Natural killer cell (primary cell): ENCODE measurements around the gene CFAP54. TPM values are rescaled to one million over a fixed set of nuclear protein-coding genes. Genes with fewer than 3 reads are reported as not detected.

Source experiments
- ATAC-seq, 3 donors: fragments of 150-1000 bp in 2 of 3; fragments of 200-7000 bp in 1 of 3; cut with Tn5 transposase; 1 replicate in 1 of 3; 2 replicates in 2 of 3; pipeline ENCODE4 v1.10.0; 2021; ENCODE audit warnings: mild to moderate bottlenecking in 2 of 3, moderate library complexity in 2 of 3
- DNase-seq, 2 donors: peaks; one replicate each; pipeline versions ENCODE4 v3.0.0 to v3.0.0-alpha.2; 2013 to 2021; ENCODE audit warnings: mixed read lengths in 1 of 2
- H3K27ac ChIP-seq: one replicate; pipeline ENCODE4 v1.5.1; 2013; ENCODE audit warnings: mild to moderate bottlenecking, low read length
- H3K27me3 ChIP-seq: one replicate; pipeline ENCODE4 v1.6.1; 2013; ENCODE audit warnings: low read length; ENCODE audit not compliant: control insufficient read depth, insufficient read depth
- H3K36me3 ChIP-seq: one replicate; pipeline ENCODE4 v1.6.1; 2013; ENCODE audit warnings: low read length; ENCODE audit not compliant: control insufficient read depth, insufficient read depth
- H3K4me1 ChIP-seq: one replicate; pipeline ENCODE4 v1.6.1; 2013; ENCODE audit warnings: low read length; ENCODE audit not compliant: control insufficient read depth, insufficient read depth
- H3K4me3 ChIP-seq: one replicate; pipeline ENCODE4 v1.5.1; 2013; ENCODE audit warnings: low read length
- H3K9me3 ChIP-seq: one replicate; pipeline ENCODE4 v1.6.1; 2013; ENCODE audit warnings: low read length; ENCODE audit not compliant: control insufficient read depth, insufficient read depth
- H3K27ac Mint-ChIP-seq, 2 donors: one replicate each; pipeline ENCODE4 v1.8.0; 2022; ENCODE audit warnings: mild to moderate bottlenecking in 2 of 2, mixed read lengths in 2 of 2, moderate library complexity in 1 of 2
- H3K27me3 Mint-ChIP-seq, 2 donors: one replicate each; pipeline ENCODE4 v1.8.0; 2022; ENCODE audit warnings: low read depth in 2 of 2, mixed read lengths in 2 of 2
- H3K36me3 Mint-ChIP-seq: one replicate; pipeline ENCODE4 v1.8.0; 2022; ENCODE audit warnings: mixed read lengths
- H3K4me1 Mint-ChIP-seq, 2 donors: one replicate each; pipeline ENCODE4 v1.8.0; 2022; ENCODE audit warnings: mixed read lengths in 2 of 2
- H3K4me3 Mint-ChIP-seq: one replicate; pipeline ENCODE4 v1.8.0; 2022; ENCODE audit warnings: mild to moderate bottlenecking, moderate library complexity, mixed read lengths
- H3K9me3 Mint-ChIP-seq, 2 donors: one replicate each; pipeline ENCODE4 v1.8.0; 2022; ENCODE audit warnings: mixed read lengths in 2 of 2
- CTCF ChIP-seq: fragments of 200-600 bp; IDR thresholded peaks from one replicate; pipeline ENCODE4 v1.8.0; 2022; ENCODE audit warnings: antibody characterized with exemption
- WGBS: methylation state at CpG from one replicate; pipeline ENCODE4 v1.1.7; 2013; ENCODE audit warnings: missing lambda C conversion rate; ENCODE audit not compliant: insufficient coverage; 5-methylcytosine and 5-hydroxymethylcytosine counted together
- intact Hi-C: fragments of 100-400 bp; cut with micrococcal nuclease; formaldehyde crosslinking; loops from one replicate; pipeline ENCODE4 v1.14.2; 2022
- total RNA-seq, 4 donors: library from RNA; stranded (reverse); fragments of 120-200 nt in 1 of 4; gene quantifications; one replicate each; pipeline versions ENCODE4 v1.2.3 to v1.2.4, GENCODE V29; 2013 to 2022

CFAP54 gene
- total RNA-seq, 3 donors from 2014 or later (not counting 1 experiment from before 2014, with no cell fraction given): 0.56 to 1.5 (median 1.2) TPM

DNA sequence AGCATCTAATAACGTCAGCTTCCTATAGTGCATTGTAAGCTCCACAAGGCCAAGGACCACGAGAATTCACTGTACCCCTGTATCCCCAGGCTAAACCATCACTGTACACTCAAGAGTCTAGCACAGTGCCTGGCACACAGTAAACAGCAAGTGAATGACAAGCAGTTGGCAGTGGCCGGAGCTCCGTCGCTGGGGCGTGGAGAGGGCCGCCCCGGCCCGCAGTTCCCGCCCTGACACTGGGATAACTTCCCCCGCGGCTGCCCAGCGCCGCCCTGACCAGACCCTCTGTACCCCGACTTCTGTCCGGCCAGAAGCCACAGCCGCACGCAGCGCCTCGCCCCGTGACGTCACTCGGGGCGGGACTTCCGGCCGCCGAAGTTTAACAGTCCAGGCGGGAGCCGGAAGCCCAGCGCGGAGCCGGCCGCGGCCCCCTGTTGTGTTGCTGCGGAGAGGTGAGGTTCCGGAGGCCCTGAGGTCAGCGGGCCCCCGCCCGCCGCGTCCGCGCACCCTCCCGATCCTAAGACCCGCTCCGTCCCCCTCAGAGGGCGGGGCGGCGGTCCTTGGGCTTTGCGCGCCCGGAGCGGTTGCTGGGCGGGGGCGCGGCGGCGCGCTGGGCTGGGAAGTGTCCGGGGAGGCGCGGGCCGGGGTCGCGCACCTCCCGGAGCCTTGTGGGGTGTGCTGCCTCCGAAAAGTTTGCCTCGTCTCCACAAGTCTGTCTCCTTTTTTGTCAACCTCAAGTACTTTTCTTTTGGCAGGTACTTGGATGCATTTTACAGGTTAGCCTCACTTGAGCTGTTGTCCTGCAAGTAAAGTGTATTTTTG lies 417.7 kb downstream of the CFAP54 start, which contains the start of gene NEDD1:
NEDD1 (plus strand) TSS at position 409 of the 822 bp plus-strand sequence. CDS start 2,503 bp downstream, outside the sequence.
- no peaks in the 10 kb centered on the region for H3K27me3 ChIP-seq
- H3K9me3 ChIP-seq: no peaks in the 10 kb centered on the region
- H3K36me3 ChIP-seq: no peaks in the 10 kb centered on the region
- H3K4me3 ChIP-seq: peak within 1 kb of the TSS; percentile 72
- Mint-ChIP-seq H3K27ac (peak within 1 kb of the TSS; percentile 97 to 98), H3K4me3 (peak within 1 kb of the TSS; percentile 97), H3K36me3 (no peaks in the 10 kb centered on the region), H3K9me3 (no peaks in the 10 kb centered on the region), H3K27me3 (peaks cover 0 to 3% of the 10 kb centered on the region in 2 donors), H3K4me1 (peaks cover 45 to 48% of the 10 kb centered on the region in 2 donors)
- H3K27ac ChIP-seq: peak within 1 kb of the TSS; percentile 89
- H3K4me1 ChIP-seq: peaks cover 14% of the 10 kb centered on the region
- DNase-seq (peak; percentile 88 to 90), ATAC-seq (peak; percentile 84 to 92 (median 87))
- under 1% methylated on average over 68 of the region's 68 CpGs for WGBS
- TF ChIP-seq CTCF: no peak
- intact Hi-C loops: loop anchor here (5.0 kb wide), 2 partner anchors 505 to 870 kb away; partner anchors contain the start of genes CDK17 and LTA4H

- ATAC-seq (peak; percentile 19 to 35 (median 21)), DNase-seq (peak; percentile 25 to 52)
- H3K36me3 ChIP-seq: no peaks in the 10 kb centered on the region
- Mint-ChIP-seq H3K27ac (peak overlapping the region; percentile 97 to 98), H3K36me3 (no peaks in the 10 kb centered on the region), H3K4me3 (peak overlapping the region; percentile 97), H3K27me3 (peaks cover 0 to 3% of the 10 kb centered on the region in 2 donors), H3K4me1 (peaks cover 45 to 48% of the 10 kb centered on the region in 2 donors), H3K9me3 (no peaks in the 10 kb centered on the region)
- intact Hi-C loops: loop anchor here (5.0 kb wide), 2 partner anchors 506 to 871 kb away; partner anchors contain the start of genes CDK17 and LTA4H
- no peaks in the 10 kb centered on the region for H3K9me3 ChIP-seq
- no peak for TF ChIP-seq CTCF
- no peaks in the 10 kb centered on the region for H3K27me3 ChIP-seq
- H3K4me3 ChIP-seq: peak overlapping the region; percentile 72
- H3K27ac ChIP-seq: peak overlapping the region; percentile 89
- H3K4me1 ChIP-seq: peaks cover 14% of the 10 kb centered on the region
- 6% methylated on average over 21 of the region's 23 CpGs for WGBS
These were observed 418.5 kb downstream of the CFAP54 start for GRCh38 chr12:96907671-96908422.

DNA sequence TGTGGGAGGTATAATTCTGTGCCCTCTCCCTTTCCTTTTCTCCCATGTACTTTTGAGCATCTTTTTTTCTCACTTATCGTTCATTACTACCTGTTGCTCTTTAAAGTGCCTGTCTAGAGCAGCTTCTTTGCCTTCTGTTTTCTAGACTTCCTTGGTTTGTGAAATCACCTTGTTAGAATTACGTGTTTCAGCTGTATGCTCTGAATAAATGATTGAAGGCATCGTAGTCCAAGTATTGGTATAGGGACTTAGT lies 419.0 kb downstream of the CFAP54 start:
- DNase-seq: no peak
- H3K4me3 Mint-ChIP-seq: peak overlapping the region; percentile 97
- no peak for TF ChIP-seq CTCF
- H3K4me1 Mint-ChIP-seq: peaks cover 45 to 48% of the 10 kb centered on the region in 2 donors
- WGBS: 80% methylated on average over 3 of the region's 3 CpGs
- intact Hi-C loops: loop anchor here (5.0 kb wide), 2 partner anchors 506 to 871 kb away; partner anchors contain the start of genes CDK17 and LTA4H
- H3K27ac Mint-ChIP-seq: peak overlapping the region; percentile 97 to 98
- H3K27me3 Mint-ChIP-seq: peaks cover 0 to 3% of the 10 kb centered on the region in 2 donors
- no peaks in the 10 kb centered on the region for H3K9me3 Mint-ChIP-seq
- peak overlapping the region; percentile 89 for H3K27ac ChIP-seq
- no peaks in the 10 kb centered on the region for H3K36me3 ChIP-seq
- H3K36me3 Mint-ChIP-seq: no peaks in the 10 kb centered on the region
- peaks cover 14% of the 10 kb centered on the region for H3K4me1 ChIP-seq
- H3K9me3 ChIP-seq: no peaks in the 10 kb centered on the region
- no peak for ATAC-seq
- no peak overlapping the region for H3K4me3 ChIP-seq
- no peaks in the 10 kb centered on the region for H3K27me3 ChIP-seq
